Measurements from ENCODE around the gene IFITM1.
"Not testable (repeated sequence)": the region's sequence is repeated elsewhere in the genome, so short reads cannot be mapped to it uniquely, and the experiment has no call there.

IFITM1 gene

GRCh38 chr11:313304-313786 is 495 bp upstream of the IFITM1 start:
- Histone ChIP-seq H3K27me3 (ENCODE audit: control insufficient read depth in 1 of 2, insufficient read depth in 2 of 2, low read length in 2 of 2) (peaks cover 0 to 4% of the 10 kb centered on the region in 2 donors), H3K9ac (ENCODE audit: low read depth in 1 of 2, low read length in 2 of 2) (peak overlapping the region; percentile 69 to 90), H3K4me1 (ENCODE audit: control insufficient read depth in 1 of 2, insufficient read depth in 2 of 2, low read length in 2 of 2) (peaks cover 33 to 65% of the 10 kb centered on the region in 2 donors), H3K4me3 (ENCODE audit: low read depth in 1 of 2, low read length in 2 of 2) (peak overlapping the region; percentile 71 to 74), H3K9me3 (ENCODE audit: control insufficient read depth in 1 of 2, low read length in 2 of 2) (no peaks in the 10 kb centered on the region), H3K36me3 (ENCODE audit: control insufficient read depth in 1 of 2, insufficient read depth in 2 of 2, low read length in 2 of 2) (no peaks in the 10 kb centered on the region), H3K27ac (ENCODE audit: low read depth, low read length) (peak overlapping the region; percentile 65)

DNA sequence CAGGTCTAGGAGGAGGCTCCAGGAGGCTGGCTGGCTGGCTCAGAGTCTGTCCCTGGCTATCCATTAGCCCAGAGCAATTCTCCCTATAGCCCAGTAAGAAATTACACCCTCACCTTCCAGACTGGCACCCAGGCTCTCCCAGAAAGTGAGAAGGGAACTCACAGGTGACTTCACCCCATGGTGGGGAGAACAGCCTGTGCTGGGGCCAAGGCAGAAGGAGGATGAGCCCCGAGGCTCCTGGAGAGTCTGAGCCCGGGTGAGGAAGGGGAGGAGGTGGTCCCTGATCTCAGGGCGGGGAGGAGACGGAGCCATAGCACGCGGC is 675 bp downstream of the IFITM1 start:
- H3K9me3 ChIP-seq (ENCODE audit: control insufficient read depth in 1 of 2, low read length in 2 of 2); H3K27me3 ChIP-seq (ENCODE audit: control insufficient read depth in 1 of 2, insufficient read depth in 2 of 2, low read length in 2 of 2); H3K36me3 ChIP-seq (ENCODE audit: control insufficient read depth in 1 of 2, insufficient read depth in 2 of 2, low read length in 2 of 2): not testable (repeated sequence)
- peak overlapping the region; percentile 65 for H3K27ac ChIP-seq (ENCODE audit: low read depth, low read length)
- peak overlapping the region; percentile 71 to 74 for H3K4me3 ChIP-seq (ENCODE audit: low read depth in 1 of 2, low read length in 2 of 2)
- H3K4me1 ChIP-seq (ENCODE audit: control insufficient read depth in 1 of 2, insufficient read depth in 2 of 2, low read length in 2 of 2): peaks cover 33 to 62% of the 10 kb centered on the region in 2 donors
- peak overlapping the region; percentile 69 to 90 for H3K9ac ChIP-seq (ENCODE audit: low read depth in 1 of 2, low read length in 2 of 2)

DNA sequence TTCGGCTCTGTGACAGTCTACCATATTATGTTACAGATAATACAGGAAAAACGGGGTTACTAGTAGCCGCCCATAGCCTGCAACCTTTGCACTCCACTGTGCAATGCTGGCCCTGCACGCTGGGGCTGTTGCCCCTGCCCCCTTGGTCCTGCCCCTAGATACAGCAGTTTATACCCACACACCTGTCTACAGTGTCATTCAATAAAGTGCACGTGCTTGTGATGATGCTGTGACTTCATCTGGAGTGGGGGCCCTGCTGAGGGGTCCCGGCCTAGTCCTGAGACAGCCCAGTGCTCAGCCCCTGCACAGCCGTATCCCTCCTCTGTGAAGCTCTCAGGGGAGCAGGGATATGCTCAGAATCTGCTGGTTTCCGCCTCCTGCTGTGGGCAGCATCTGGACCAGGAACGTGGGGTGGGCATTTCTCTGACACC is 1.2 kb downstream of the IFITM1 start:
- Histone ChIP-seq H3K4me1 (ENCODE audit: control insufficient read depth in 1 of 2, insufficient read depth in 2 of 2, low read length in 2 of 2) (peaks cover 33 to 61% of the 10 kb centered on the region in 2 donors), H3K9ac (ENCODE audit: low read depth in 1 of 2, low read length in 2 of 2) (peak overlapping the region; percentile 69 to 73), H3K4me3 (ENCODE audit: low read depth in 1 of 2, low read length in 2 of 2) (peak overlapping the region; percentile 71 to 74), H3K27ac (ENCODE audit: low read depth, low read length) (no peak overlapping the region), H3K9me3 (ENCODE audit: control insufficient read depth in 1 of 2, low read length in 2 of 2) (no peaks in the 10 kb centered on the region), H3K36me3 (ENCODE audit: control insufficient read depth in 1 of 2, insufficient read depth in 2 of 2, low read length in 2 of 2) (no peaks in the 10 kb centered on the region), H3K27me3 (ENCODE audit: control insufficient read depth in 1 of 2, insufficient read depth in 2 of 2, low read length in 2 of 2) (peaks cover 0 to 4% of the 10 kb centered on the region in 2 donors)

DNA sequence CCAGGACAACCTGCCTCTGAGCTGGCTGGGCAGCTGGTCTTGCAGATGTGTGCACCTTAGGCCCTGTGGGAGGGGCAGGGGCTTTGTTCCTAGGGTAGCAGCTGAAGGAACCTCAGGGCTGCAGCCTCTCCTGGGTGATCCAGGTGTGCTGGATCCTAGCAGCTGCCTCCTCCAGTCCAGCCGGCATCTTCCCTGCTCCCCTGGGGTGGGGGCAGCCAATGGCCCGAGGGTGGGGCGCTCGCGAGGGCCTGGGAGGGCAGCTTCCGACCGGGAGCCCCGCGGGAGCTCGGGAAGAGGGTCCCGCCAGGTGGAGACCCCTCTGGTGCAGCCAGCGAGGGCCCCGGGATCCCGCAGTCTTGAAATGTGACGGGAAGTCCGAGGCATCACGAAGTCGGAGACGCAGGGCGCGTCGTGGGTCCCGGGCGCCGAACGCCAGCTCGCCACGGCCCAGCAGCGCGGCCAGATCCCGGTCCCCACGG is 1.7 kb downstream of the IFITM1 start:
- Histone ChIP-seq H3K27me3 (ENCODE audit: control insufficient read depth in 1 of 2, insufficient read depth in 2 of 2, low read length in 2 of 2) (peaks cover 0 to 4% of the 10 kb centered on the region in 2 donors), H3K4me1 (ENCODE audit: control insufficient read depth in 1 of 2, insufficient read depth in 2 of 2, low read length in 2 of 2) (peaks cover 33 to 61% of the 10 kb centered on the region in 2 donors), H3K9ac (ENCODE audit: low read depth in 1 of 2, low read length in 2 of 2) (peak overlapping the region; percentile 69 to 73), H3K4me3 (ENCODE audit: low read depth in 1 of 2, low read length in 2 of 2) (peak overlapping the region; percentile 71 to 74), H3K9me3 (ENCODE audit: control insufficient read depth in 1 of 2, low read length in 2 of 2) (no peaks in the 10 kb centered on the region), H3K36me3 (ENCODE audit: control insufficient read depth in 1 of 2, insufficient read depth in 2 of 2, low read length in 2 of 2) (no peaks in the 10 kb centered on the region), H3K27ac (ENCODE audit: low read depth, low read length) (no peak overlapping the region)

DNA sequence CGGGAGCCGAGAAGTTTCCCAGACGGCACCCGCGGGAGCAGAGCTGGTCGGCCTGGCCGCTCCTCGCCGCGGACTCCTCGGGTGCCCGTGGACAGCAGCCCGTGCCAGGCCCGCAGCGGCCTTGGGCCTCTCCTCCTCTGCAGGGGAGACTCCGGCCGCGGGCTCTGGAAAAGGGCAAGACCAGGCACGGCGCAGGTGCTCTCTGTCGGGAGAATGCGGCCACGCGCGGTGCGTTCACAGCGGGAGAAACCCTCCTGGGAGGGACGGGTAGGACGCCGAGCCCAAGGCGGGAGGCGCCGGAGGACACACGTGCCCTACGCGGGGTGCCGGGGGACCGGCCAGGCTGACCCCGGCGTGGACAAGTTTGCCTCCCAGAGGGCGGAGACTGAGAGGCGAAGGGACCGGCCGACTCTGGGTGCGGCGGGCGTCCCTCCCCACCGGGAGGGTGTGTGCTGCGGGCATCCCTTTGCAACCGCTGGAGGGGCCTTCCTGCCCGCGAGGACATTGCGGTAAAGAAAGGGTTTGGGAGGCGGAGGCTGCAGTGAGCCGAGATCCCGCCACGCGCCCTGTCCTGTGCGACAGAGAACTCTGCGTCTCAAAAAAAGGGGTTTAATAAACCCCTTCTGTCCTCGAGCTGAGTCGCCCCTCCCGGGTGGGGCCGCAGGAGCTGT is 2.3 kb downstream of the IFITM1 start:
- Histone ChIP-seq H3K27me3 (ENCODE audit: control insufficient read depth in 1 of 2, insufficient read depth in 2 of 2, low read length in 2 of 2) (peaks cover 0 to 4% of the 10 kb centered on the region in 2 donors), H3K27ac (ENCODE audit: low read depth, low read length) (peak overlapping the region; percentile 62), H3K4me3 (ENCODE audit: low read depth in 1 of 2, low read length in 2 of 2) (peak overlapping the region; percentile 71 to 74), H3K9me3 (ENCODE audit: control insufficient read depth in 1 of 2, low read length in 2 of 2) (no peaks in the 10 kb centered on the region), H3K9ac (ENCODE audit: low read depth in 1 of 2, low read length in 2 of 2) (peak overlapping the region; percentile 51 to 73), H3K36me3 (ENCODE audit: control insufficient read depth in 1 of 2, insufficient read depth in 2 of 2, low read length in 2 of 2) (no peaks in the 10 kb centered on the region), H3K4me1 (ENCODE audit: control insufficient read depth in 1 of 2, insufficient read depth in 2 of 2, low read length in 2 of 2) (peaks cover 33 to 61% of the 10 kb centered on the region in 2 donors)

DNA sequence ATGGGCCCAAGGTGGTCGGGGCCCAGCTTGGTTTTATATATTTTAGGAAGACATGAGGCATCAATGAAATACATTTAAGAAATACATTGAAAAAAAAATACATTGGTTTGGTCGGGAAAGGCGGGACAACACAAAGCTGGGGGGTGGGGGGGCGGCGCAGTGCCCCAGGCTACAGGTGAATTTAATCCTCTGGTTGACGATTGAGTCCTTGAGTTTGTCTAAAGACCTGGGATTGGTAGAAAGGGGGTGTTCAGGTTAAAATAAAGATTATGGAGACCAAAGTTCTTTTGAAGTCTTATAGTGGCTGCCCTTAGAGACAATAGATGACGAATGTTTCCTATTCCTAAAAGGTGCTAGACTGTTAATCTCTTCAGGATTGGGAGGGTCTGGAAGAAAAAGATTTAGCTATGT is 3.1 kb downstream of the IFITM1 start:
- Histone ChIP-seq H3K9ac (ENCODE audit: low read depth in 1 of 2, low read length in 2 of 2) (no peak overlapping the region), H3K9me3 (ENCODE audit: control insufficient read depth in 1 of 2, low read length in 2 of 2) (no peaks in the 10 kb centered on the region), H3K27ac (ENCODE audit: low read depth, low read length) (peak overlapping the region; percentile 62), H3K4me3 (ENCODE audit: low read depth in 1 of 2, low read length in 2 of 2) (peak overlapping the region in 1 of 2 donors; percentile 71), H3K4me1 (ENCODE audit: control insufficient read depth in 1 of 2, insufficient read depth in 2 of 2, low read length in 2 of 2) (peaks cover 31 to 58% of the 10 kb centered on the region in 2 donors), H3K27me3 (ENCODE audit: control insufficient read depth in 1 of 2, insufficient read depth in 2 of 2, low read length in 2 of 2) (peaks cover 0 to 4% of the 10 kb centered on the region in 2 donors), H3K36me3 (ENCODE audit: control insufficient read depth in 1 of 2, insufficient read depth in 2 of 2, low read length in 2 of 2) (no peaks in the 10 kb centered on the region)

GRCh38 chr11:317668-318404 is 4.0 kb downstream of the IFITM1 start:
- peak overlapping the region in 1 of 2 donors; percentile 29 for H3K4me3 ChIP-seq (ENCODE audit: low read depth in 1 of 2, low read length in 2 of 2)
- H3K9me3 ChIP-seq (ENCODE audit: control insufficient read depth in 1 of 2, low read length in 2 of 2); H3K27me3 ChIP-seq (ENCODE audit: control insufficient read depth in 1 of 2, insufficient read depth in 2 of 2, low read length in 2 of 2); H3K36me3 ChIP-seq (ENCODE audit: control insufficient read depth in 1 of 2, insufficient read depth in 2 of 2, low read length in 2 of 2): not testable (repeated sequence)
- H3K9ac ChIP-seq (ENCODE audit: low read depth in 1 of 2, low read length in 2 of 2): peak overlapping the region in 1 of 2 donors; percentile 9
- H3K4me1 ChIP-seq (ENCODE audit: control insufficient read depth in 1 of 2, insufficient read depth in 2 of 2, low read length in 2 of 2): peaks cover 26 to 48% of the 10 kb centered on the region in 2 donors
- H3K27ac ChIP-seq (ENCODE audit: low read depth, low read length): peak overlapping the region; percentile 50

GRCh38 chr11:318405-319120 is 4.7 kb downstream of the IFITM1 start:
- H3K4me1 ChIP-seq (ENCODE audit: control insufficient read depth in 1 of 2, insufficient read depth in 2 of 2, low read length in 2 of 2): peaks cover 18 to 41% of the 10 kb centered on the region in 2 donors
- peak overlapping the region in 1 of 2 donors; percentile 25 for H3K9ac ChIP-seq (ENCODE audit: low read depth in 1 of 2, low read length in 2 of 2)
- not testable (repeated sequence) for H3K27me3 ChIP-seq (ENCODE audit: control insufficient read depth in 1 of 2, insufficient read depth in 2 of 2, low read length in 2 of 2); H3K9me3 ChIP-seq (ENCODE audit: control insufficient read depth in 1 of 2, low read length in 2 of 2); H3K36me3 ChIP-seq (ENCODE audit: control insufficient read depth in 1 of 2, insufficient read depth in 2 of 2, low read length in 2 of 2)
- peak overlapping the region in 1 of 2 donors; percentile 51 for H3K4me3 ChIP-seq (ENCODE audit: low read depth in 1 of 2, low read length in 2 of 2)
- H3K27ac ChIP-seq (ENCODE audit: low read depth, low read length): peak overlapping the region; percentile 20

GRCh38 chr11:319121-319887 is 5.5 kb downstream of the IFITM1 start:
- Histone ChIP-seq H3K27ac (ENCODE audit: low read depth, low read length) (peak overlapping the region; percentile 52), H3K4me3 (ENCODE audit: low read depth in 1 of 2, low read length in 2 of 2) (peak overlapping the region; percentile 48 to 54), H3K9ac (ENCODE audit: low read depth in 1 of 2, low read length in 2 of 2) (peak overlapping the region in 1 of 2 donors; percentile 72), H3K4me1 (ENCODE audit: control insufficient read depth in 1 of 2, insufficient read depth in 2 of 2, low read length in 2 of 2) (peaks cover 14 to 33% of the 10 kb centered on the region in 2 donors)
- H3K27me3 ChIP-seq (ENCODE audit: control insufficient read depth in 1 of 2, insufficient read depth in 2 of 2, low read length in 2 of 2); H3K9me3 ChIP-seq (ENCODE audit: control insufficient read depth in 1 of 2, low read length in 2 of 2); H3K36me3 ChIP-seq (ENCODE audit: control insufficient read depth in 1 of 2, insufficient read depth in 2 of 2, low read length in 2 of 2): not testable (repeated sequence)
